ENCODE measurements around the gene RNLS. TPM values are rescaled to one million over a fixed set of nuclear protein-coding genes. Genes with fewer than 3 reads are reported as not detected.
"Not testable (repeated sequence)": the region's sequence is repeated elsewhere in the genome, so short reads cannot be mapped to it uniquely, and the experiment has no call there.

RNLS gene
- total RNA-seq, 1 donor from 2014 or later: 10.0 TPM

GRCh38 chr10:88521791-88522190 is 61.3 kb downstream of the RNLS start:
- peak; percentile 65 for ATAC-seq

- no peak for ATAC-seq
Measured at GRCh38 chr10:88515235-88515634, 67.9 kb downstream of the RNLS start.

- ATAC-seq: no peak
Measured at GRCh38 chr10:88512599-88512998, 70.5 kb downstream of the RNLS start.

- no peak for ATAC-seq
Measured at GRCh38 chr10:88508796-88509195, 74.3 kb downstream of the RNLS start.

GRCh38 chr10:88507826-88508453 is 75.2 kb downstream of the RNLS start:
- ATAC-seq: no peak

- ATAC-seq: no peak
Measured at GRCh38 chr10:88507404-88507803, 75.7 kb downstream of the RNLS start.

GRCh38 chr10:88505680-88506215 is 77.4 kb downstream of the RNLS start:
- no peak for ATAC-seq

GRCh38 chr10:88505265-88505664 is 77.9 kb downstream of the RNLS start:
- ATAC-seq: no peak

GRCh38 chr10:88500656-88501055 is 82.5 kb downstream of the RNLS start:
- no peak for ATAC-seq

GRCh38 chr10:88499569-88500470 is 83.3 kb downstream of the RNLS start:
- ATAC-seq: peak; percentile 69

- no peak for ATAC-seq
Measured at GRCh38 chr10:88497913-88498312, 85.2 kb downstream of the RNLS start.

GRCh38 chr10:88494537-88494936 is 88.6 kb downstream of the RNLS start:
- no peak for ATAC-seq

GRCh38 chr10:88493691-88494483 is 89.2 kb downstream of the RNLS start:
- no peak for ATAC-seq

- ATAC-seq: no peak
Measured at GRCh38 chr10:88491314-88491713, 91.8 kb downstream of the RNLS start.

GRCh38 chr10:88490231-88490980 is 92.7 kb downstream of the RNLS start:
- ATAC-seq: no peak

- no peak for ATAC-seq
Measured at GRCh38 chr10:88489107-88489506, 94.0 kb downstream of the RNLS start.

- not testable (repeated sequence) for ATAC-seq
Measured at GRCh38 chr10:88486816-88487215, 96.3 kb downstream of the RNLS start.

- no peak for ATAC-seq
Measured at GRCh38 chr10:88482220-88482619, 100.9 kb downstream of the RNLS start.

- ATAC-seq: peak; percentile 61
Measured at GRCh38 chr10:88478256-88478655, 104.9 kb downstream of the RNLS start.

- peak; percentile 34 for ATAC-seq
Measured at GRCh38 chr10:88477343-88478085, 105.6 kb downstream of the RNLS start.

Measured in esophagus mucosa (tissue), 1 donor.